GM19025 (cell line): ENCODE measurements around the gene GLIS1.

Experiments
- ATAC-seq: cut with Tn5 transposase; IDR thresholded peaks from one replicate; pipeline ENCODE4 v1.9.1; 2021; ENCODE audit warnings: mild to moderate bottlenecking, low read depth, moderate library complexity; ENCODE audit not compliant: unreplicated experiment

GLIS1 gene

DNA sequence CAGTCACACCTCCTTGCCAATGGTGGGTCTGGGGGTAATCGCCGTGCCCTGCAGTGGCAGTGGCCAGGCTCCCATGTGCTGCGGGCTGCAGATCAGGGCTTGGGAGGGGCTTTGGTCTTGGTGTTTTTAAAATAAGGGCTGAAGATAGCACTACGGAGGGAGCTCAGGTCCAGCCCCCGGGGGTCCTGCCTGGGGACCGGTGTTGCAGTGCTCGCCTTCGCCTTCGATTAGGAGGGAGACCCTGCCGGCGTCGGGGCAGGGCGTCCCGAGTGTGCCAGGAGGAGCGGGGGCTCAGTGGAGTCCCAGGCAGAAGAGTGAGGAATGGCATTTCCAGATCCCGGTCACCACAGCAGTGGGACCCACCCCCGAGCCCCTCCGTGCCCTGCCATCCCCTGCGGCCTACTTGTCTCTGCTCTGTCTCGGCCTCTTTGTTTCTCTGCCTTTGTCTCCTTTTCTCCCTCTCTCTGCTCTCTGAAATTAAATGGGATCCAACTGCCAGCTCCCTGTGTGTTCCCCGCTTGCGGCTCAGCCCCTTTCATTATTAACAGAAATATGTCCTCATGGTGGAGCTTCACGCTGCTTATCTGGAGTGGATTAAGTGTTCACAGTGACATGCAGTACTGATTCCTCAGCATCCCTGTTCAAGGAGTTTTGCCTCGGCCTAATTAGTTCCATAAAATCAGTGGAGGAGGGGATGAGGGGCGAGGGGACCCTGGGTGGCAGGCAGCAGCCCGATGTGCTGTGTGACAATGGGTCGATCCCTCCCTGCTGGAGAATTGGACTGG lies 235.3 kb downstream of the GLIS1 start:
- no peak for ATAC-seq

DNA sequence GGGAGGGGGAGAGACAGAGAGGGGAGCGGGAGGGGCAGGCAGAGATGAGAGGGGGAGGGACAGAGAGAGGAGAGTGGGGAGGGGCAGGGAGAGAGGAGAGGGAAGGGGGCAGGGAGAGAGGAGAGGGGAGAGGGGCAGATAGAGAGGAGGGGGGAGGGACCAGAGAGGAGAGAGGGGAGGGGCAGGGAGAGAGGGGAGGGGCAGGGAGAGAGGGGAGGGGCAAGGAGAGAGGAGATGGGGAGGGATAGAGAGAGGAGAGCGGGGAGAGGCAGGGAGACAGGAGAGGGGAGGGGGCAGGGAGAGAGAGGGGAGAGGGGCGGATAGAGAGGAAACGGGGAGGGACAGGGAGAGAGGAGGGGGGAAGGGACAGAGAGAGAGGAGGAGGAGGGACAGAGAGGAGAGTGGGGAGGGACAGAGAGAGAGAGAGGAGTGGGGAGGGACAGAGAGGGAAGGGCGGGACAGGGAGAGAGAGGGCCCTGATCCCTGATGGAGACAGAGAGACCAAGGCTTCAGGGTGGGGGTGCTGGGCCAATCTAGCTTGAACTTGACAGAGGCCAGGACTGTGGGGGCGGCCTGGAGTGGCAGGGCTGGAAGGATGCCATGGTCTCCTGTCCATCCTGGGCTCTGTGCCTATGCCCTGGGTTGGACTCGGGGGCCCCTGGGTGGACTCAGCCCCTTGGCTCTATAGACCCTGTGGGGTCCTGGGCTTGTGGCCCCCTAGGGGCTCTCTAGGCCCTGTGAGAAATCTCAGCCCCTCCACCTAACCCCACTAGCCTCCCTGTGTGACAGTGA lies 236.1 kb downstream of the GLIS1 start:
- ATAC-seq = no peak

DNA sequence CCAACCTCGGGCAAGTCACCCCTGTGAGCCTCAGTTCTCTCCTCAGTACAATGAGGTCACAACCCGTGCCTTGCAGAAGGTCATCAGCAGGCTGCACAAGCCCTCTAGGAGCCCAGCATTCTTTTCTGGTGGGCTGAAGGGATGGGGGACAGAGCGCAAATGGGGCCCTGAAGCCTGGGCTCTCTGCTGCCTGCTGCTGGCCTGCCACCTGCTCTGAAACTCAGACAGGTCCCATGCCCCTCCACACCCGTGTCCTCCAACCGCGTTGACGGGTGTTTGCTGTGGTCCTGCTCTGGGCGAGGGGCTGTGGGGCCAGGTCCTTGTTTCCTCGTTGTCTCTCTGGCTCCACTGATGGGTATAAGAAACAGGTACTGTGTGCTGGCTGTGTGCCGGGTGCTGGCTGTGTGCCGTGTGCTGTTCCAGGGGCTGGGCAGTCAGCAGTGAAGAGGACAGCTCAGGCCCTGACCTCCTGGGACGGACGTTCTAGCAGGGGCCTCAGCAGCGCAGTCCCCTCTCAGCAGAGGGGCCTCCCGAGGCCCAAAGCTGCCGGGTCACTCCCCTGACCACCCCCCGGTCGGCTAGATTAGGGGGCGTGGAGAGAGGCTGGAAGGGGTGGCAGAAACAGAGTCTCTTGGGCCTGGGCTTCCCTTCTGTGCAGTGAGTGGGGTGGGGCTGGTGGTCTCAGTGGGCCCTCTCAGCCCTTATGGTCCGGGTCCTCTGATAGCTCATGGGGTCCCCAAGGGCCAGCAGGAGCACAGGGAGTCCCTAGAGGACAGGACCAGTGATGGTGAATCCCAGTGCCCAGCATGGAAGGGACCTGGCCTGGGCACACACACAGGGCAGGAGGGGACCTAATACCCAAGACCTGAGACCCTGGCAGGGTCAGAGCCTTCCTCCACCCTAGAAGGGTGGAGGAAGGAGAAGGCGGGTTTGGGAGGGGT lies 237.6 kb downstream of the GLIS1 start:
- ATAC-seq = no peak

DNA sequence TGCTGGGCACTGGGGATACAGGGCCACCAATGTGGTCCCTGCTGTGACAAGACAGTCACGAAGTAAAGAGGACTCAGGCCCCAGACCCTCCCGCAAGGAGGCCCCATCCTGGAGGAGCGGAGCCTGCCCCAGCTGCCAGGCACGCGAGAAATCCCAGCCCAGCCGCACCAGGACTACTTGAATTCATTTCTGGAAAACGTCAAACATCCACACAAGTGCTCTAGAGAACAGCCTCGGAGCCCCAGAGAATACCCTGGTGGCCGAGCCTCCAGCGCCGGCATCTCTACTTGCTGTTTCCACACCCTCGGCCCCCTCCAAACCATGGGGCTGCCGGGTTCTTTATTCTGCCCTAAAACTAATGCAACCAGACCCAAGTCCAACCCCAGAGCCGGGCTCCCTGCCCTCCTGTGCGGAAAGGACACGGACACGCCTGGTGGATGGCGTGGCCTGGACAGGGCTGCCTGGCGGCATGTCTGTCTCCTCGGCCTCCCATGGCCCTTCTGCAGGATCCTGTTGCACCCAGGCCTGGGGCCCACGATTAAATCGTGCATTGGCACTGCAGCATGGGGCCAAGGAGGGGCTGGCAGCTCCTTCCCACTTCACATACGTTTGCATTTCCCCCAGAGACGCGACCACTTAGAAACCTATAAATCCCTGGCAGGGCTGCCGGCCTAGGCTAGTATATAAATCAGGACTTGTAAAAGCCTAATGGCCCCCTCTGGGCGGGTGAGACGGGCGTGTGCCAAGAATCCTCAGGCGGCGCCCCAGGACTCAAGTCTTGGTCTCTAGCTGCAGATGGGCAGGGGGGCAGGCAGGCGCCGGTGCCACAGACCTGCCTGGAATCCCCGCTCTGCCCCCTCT lies 238.5 kb downstream of the GLIS1 start:
- no peak for ATAC-seq

DNA sequence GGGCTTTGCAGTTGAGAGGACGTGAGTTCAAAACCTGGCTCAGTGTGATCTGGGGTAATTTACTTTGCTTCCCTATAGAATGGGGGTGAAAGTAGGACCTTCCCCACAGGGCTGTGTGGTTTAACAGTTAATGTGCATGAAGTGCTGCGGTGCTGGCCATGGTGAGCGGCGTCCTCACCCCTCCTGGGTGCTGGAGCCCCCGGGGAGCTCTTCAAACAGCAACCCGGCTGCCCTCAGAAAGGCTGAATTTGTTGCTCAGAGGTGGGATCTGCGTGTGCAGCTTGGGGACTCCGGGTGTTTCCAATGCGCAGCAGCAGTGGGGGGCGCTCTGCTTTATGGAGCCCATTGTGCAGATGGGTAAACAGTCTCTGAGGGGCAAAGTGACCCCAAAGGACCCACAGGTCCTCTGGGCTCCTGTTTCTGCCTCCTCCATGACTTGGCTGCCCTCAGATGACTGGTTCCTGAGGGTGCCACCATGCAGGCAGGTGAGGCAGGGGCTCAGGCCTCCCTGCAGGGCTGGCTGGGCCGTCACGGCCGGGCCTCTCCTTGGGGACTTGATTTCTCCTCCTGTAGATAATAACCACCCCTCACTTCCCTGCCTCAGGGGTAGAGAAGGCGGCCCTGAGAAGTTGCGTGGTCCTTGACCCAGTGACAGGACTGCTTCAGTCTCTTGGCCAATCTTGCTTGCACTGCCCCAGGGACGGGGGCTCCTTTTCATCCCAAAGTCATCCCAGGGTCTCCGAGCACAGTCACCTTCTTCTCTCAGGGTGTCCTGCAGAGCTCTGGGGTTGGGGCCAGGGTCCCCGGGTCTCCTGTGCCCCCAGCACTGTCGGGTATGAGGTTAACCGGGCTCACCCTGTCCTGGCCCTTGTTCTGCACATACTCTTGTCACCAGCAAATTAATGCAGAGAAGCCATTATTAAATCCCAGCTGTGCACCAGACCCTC lies 239.4 kb downstream of the GLIS1 start:
- no peak for ATAC-seq

DNA sequence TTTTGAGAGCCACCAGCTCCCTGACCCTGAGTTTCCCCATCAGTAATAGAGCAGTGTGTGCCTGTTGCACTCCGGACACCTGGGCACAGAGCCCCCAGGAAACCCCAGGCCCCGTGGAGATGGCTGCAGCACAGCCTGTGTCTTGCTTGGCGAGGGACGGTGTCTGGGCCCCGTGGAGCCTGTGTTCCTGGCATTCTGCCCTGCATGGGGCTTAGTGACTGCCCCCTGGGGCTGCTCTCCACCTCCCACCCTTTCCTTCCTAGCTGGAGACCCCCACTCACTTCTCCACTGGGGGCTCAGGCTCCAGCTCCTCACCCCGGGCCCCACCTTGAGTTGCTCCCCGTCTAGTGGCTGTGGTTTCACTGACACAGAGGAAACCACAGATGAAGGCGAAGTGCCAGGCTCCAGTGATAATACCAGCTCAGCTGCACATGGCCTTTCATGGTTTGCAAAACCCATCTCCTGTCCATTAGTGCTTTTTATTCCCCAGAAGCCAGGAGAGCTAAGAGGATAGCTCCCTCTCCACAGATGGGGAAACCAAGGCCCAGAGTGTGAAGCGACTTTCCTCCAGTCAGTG lies 240.3 kb downstream of the GLIS1 start:
- no peak for ATAC-seq

DNA sequence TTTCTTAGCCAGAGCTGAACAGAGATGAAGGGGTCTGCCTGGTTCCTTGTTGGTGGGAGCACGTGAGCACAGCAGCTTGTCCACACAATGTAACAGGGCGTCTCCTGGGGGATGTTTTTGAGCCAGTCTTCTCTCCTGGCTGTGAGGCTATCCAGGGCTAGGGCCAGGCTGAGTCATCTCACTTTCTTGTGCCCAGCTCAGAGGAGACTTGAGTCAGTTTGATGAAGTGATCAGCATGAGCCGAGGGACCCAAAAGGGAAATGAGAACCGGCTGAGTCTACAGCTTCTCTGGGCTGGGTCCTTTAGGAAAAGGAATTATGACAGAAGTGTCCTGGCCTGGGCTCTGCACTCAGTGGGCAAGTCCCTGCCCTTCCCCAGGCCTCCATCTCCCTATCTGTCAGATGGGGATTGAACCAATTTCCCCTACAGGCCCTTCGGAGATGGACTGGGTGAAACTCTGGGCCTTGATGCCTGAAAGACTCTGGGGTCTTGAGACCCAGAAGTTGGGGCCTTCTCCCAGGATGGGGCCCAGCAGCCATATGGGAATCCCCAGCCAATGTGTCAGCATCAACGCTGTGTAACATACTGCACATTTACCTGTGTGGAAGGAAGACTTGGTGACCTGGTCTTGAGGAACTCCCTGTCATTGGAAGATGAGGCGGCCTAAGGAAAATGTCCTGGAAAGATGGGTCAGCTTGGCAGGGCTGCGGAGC lies 243.2 kb downstream of the GLIS1 start:
- no peak for ATAC-seq

DNA sequence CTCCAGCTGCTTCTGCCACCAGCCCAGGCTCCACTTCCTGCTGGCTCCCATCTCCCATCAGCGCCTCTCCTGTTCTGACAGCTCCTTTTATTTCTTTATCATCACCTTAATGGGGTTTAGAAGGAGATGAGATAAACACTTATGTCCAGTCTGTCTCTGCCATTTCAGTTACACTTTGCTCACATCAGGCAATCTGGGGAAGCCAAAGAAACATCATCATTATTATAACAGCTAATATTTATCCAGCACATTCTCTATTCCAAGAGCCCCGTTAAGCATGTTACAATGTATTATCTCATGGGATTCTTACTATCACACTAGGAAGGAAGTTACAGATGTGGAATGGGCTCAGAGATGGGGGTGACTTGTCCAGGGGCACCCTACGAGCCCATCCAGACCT lies 248.6 kb downstream of the GLIS1 start:
- ATAC-seq = no peak

DNA sequence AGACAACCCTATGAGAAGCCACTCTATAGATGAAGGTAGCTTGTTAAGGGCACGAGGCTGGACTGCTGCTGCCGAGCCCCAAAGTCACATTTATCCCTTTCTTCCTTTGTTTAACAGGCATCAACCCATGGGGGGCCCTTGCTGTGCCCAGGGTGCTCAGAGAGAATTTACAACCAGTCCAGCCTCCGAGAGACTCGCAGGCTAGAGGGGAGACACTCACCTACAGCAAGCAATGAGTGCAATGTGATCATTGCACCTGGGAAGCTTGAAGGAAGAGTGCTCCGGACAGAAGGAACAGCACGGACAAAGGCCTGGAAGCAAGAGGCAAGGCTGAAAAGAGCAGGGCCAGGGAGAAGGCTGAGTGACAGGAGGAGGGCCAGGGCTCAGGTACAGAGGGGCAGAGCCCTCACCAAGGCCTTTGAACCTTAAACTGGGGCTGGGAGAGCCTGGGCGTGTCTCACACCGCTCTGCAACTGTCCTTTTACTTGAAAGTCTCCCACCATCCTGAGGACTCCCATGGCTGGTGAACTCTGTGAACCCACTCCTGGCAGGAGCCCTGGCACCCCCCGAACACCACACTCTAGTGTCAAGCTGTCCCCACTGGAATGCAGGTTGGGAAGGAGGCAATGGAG lies 252.5 kb downstream of the GLIS1 start:
- no peak for ATAC-seq

DNA sequence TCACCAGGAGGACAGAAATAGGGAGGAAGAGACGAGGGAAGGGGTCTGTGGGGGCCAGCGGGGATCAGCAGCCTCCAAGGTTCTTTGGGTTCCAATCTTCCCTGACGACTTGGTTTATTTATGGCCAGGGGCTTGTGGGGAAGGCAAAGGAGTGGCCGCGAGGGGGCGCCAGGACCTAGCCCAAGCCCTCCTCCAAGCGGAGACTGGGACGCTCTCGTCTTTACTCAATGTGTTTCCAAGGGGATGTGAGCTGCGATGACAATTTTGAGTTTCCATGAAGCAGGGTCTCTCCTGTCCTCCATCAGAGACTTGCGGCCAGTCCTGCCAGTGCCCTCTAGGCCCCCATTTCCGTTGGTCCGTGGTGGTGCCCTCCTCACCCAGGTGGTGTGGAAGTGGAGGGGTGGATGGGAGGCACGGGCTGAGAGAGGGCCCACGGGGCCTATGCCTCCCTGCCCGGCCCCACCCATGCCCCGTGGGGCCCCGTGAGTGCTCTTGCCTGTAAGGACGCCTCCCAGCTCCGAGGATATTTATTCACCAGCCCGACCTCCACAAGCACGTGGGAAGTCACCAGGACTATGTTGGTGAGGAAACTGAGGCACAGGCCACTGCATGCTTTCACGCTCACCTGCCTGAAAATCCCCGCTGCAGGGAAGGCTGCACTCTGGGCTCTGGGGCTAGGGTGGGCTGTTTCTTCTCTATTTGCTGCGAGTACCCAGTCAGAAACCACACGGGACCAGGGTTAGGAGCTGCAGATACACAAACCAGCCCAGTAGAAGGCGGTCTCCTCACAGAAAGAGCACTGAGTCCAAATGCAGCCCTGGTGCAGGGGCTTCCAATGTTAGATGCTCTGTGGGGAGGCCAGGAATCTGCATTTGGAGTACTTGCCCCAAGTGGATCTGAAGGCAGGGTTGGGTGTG lies 253.2 kb downstream of the GLIS1 start:
- no peak for ATAC-seq

DNA sequence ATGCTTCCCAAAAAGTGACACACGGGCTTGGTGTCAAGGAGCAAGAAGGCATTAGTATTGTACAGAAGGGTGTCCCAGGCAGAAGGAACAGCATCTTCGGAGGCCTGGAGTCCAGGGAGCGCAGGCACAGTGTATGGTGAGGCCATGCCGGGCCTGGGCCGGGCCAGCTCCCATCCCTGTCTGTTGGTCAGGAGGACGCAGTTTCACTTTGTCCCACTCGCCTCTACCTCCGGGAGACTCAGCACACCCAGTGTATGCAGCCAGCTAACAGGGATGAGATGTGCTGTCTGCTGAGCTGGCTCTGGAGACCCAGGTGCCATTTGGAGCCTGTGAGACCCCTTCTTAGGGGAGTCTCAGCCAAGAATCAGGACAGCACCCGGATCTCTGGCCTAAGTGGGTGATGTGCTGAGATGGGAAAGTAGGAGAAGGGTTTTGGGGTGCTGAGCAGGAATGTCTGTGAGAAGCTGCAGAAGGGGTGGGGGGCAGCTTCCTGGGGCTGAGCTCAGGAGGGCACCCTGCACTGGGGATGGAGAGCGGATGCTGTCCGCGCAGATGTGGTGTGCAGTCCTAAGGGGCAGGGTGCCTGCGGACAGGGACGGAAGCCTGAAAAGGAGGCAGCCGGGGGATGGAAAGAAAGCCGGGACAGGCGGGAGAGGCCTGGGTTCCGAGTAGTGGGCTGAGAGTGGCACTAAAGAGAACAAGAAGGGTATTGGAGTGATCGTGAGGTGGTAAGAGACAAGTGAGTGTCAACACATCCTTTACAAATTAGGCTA lies 254.1 kb downstream of the GLIS1 start:
- ATAC-seq = no peak

DNA sequence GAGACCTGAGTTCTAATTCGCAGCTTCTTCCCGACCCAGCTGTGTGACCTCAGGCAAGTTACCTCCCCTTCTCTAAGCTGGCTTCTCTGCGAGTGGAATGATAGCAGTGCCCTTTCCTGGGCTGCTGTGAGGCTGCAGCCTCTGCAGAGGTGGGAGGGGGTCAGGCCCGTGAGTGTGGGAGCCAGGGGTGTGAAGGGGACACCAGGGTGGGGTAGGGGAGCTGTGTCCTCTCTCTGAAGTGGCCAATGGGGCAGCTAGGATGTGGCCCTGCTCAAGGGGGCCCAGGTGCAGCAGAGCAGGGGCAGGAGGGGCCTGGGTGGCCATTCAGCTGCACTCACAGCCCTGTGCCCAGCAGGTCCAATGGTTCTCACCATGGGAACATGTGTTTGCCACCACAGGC lies 255.3 kb downstream of the GLIS1 start:
- no peak for ATAC-seq

DNA sequence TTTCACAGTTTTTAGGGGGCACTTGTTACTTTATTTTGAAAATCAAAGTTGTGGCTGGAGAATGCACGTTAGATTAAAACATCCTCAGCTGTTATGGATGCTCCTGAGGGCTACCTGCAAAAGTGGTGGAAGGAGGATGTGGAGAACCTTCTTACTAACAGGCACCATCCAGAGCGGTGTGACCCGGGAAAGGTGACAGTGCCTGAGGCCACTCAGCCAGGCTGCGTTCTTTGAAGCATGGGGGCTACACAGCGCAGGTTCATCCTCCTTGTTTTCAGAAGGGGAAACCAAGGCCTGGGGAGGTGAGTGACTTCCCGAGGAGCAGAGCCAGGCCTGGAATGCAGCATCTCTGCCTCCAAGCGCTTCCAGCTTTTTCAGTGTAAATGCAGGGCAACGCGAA lies 255.8 kb downstream of the GLIS1 start:
- no peak for ATAC-seq

DNA sequence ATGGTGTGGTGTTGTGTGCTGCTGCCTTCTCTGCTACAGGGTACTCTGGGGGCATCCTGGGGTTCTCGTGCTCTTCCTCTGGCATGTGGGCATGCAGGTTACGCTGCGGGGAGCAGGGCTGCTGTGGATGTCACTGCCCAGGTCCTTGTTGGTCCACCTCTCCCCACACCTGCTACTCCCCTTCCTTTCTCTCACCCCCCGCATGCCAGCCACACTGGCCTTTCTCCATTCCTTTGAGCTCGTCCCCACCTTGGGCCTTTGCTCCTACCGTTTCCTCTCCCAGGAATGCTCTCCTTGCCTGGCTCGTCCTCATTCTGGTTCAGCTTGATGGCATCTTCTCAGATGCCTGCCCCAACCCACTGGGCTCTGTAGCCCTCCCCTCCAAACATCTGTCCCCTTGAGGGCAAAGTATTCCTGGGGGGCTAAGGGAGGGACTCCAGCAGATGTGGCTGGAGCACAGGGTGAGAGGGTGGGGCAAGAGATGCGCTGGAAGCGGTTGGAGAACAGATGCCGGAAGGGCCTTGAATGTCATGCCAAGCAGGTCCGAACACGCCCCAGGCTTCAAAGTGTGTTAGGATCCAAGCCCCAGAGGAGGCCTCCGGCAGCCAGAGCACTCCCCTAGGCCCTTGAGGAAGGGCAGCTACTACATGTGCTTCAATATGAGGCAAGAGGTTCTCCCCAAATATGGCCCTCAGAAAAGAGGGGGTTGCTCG lies 256.4 kb downstream of the GLIS1 start:
- no peak for ATAC-seq

DNA sequence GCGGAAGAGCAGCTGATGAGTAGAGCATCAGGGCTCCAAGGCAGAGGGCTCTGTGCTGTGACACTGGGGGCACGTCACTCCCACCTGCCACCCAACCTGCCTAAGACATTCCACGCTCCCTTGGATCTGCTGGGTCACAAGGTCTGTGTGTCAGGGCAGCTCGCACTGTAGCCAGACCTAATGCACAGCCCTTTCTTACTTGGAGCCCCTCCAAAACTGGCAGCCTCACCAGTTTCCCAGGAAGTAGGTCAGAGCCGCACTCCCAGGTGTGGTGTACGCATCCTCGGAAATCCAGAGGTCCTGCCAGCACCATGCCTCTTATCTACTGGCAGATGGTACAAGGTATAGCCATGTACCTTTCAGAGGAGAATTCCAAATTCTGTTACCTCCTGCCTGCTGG lies 257.5 kb downstream of the GLIS1 start:
- no peak for ATAC-seq
